ENCODE measurements around the gene PPP4R4.

Gene PPP4R4

DNA sequence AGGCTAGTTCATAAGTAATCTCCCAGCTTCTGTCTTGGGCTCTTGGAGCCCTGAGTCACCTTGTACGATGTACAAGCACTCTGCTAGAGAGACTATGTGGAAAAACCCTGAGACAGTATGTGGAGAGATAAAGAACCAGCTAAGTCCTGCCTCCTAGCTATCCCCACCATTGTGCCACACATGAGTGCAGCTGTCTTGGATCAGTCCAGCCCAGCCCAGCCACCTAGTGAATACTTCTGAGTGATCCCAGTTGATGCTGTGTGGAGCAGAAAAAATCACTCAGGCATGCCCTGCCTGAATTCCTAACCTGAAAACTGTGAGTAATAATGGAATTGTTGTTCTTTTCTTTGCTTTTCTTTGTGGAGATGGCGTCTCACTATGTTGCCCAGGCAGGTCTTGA lies 154.1 kb downstream of the PPP4R4 start:
- no peak overlapping the region for H3K9ac ChIP-seq
- H3K4me3 ChIP-seq = no peak overlapping the region
- no peaks in the 10 kb centered on the region for H3K4me1 ChIP-seq
- H4K20me1 ChIP-seq = no peaks in the 10 kb centered on the region
- no peaks in the 10 kb centered on the region for H3K27me3 ChIP-seq
- H3K36me3 ChIP-seq = no peaks in the 10 kb centered on the region
- no peak for TF ChIP-seq Cebpa-rat (IDR thresholded peaks at IDR 0.05)
- H3K4me2 ChIP-seq = no peak overlapping the region
- H3K9me3 ChIP-seq = no peaks in the 10 kb centered on the region
- H3K27ac ChIP-seq = no peak overlapping the region

Data from BLaER1 (cell line).